IMR-90 (cell line): ENCODE results near the gene IL21R.

Experiments used
- BHLHE40 ChIP-seq: fragments of 150-350 bp; IDR thresholded peaks from 2 replicates; pipeline ENCODE4 v1.6.1; 2016; ENCODE audit warnings: mild to moderate bottlenecking, low read depth, low read length
- CTCF ChIP-seq: conservative IDR thresholded peaks from 2 replicates; pipeline ENCODE4 v1.5.1; 2012; ENCODE audit warnings: mild to moderate bottlenecking, low read depth, low read length, improper control_type of control experiment
- ELK1 ChIP-seq: fragments of 150-350 bp; IDR thresholded peaks from 2 replicates; pipeline ENCODE4 v1.6.1; 2016; ENCODE audit warnings: low read depth, mild to moderate bottlenecking, low read length, moderate library complexity, borderline replicate concordance
- FOS ChIP-seq: fragments of 150-350 bp; IDR thresholded peaks from 2 replicates; pipeline ENCODE4 v1.6.1; 2016; ENCODE audit warnings: low read depth, low read length
- MAZ ChIP-seq: IDR thresholded peaks from 2 replicates; pipeline ENCODE4 v1.6.1; 2012; ENCODE audit warnings: low read depth, mild to moderate bottlenecking, low read length, improper control_type of control experiment, moderate library complexity, borderline replicate concordance
- MXI1 ChIP-seq: IDR thresholded peaks from 2 replicates; pipeline ENCODE4 v1.6.1; 2012; ENCODE audit warnings: low read depth, mild to moderate bottlenecking, low read length, moderate library complexity, borderline replicate concordance
- POLR2A ChIP-seq: IDR thresholded peaks from 2 replicates; pipeline ENCODE4 v1.6.1; 2012; ENCODE audit warnings: mild to moderate bottlenecking, low read depth, low read length
- RAD21 ChIP-seq: IDR thresholded peaks from 2 replicates; pipeline ENCODE4 v1.6.1; 2012; ENCODE audit warnings: low read length, improper control_type of control experiment
- RCOR1 ChIP-seq: IDR thresholded peaks from 2 replicates; pipeline ENCODE4 v1.6.1; 2012; ENCODE audit warnings: mild to moderate bottlenecking, low read length, improper control_type of control experiment; ENCODE audit not compliant: insufficient replicate concordance
- RFX5 ChIP-seq: IDR thresholded peaks from 2 replicates; pipeline ENCODE4 v1.8.0; 2012; ENCODE audit warnings: low read depth, mild to moderate bottlenecking, low read length, moderate library complexity

- TF ChIP-seq POLR2A (no peak), CTCF (no peak), RAD21 (no peak), BHLHE40 (no peak), MAZ (no peak), ELK1 (no peak), MXI1 (no peak), FOS (no peak), RFX5 (no peak), RCOR1 (no peak)
Measured at GRCh38 chr16:27495191-27495590, 93.2 kb downstream of the IL21R start.
